ENCODE results near the gene CEP83.
"Not testable (repeated sequence)": the region's sequence is repeated elsewhere in the genome, so short reads cannot be mapped to it uniquely, and the experiment has no call there.

CEP83 gene

GRCh38 chr12:94397401-94397800 lies 62.3 kb downstream of the CEP83 start:
- TF ChIP-seq CTCF (conservative IDR thresholded peaks at IDR 0.05; ENCODE audit: low read length): no peak
- no peak for DNase-seq (ENCODE audit: low read depth)
- no peak overlapping the region for H3K4me3 ChIP-seq (ENCODE audit: low read length)

GRCh38 chr12:94396014-94396413 lies 63.7 kb downstream of the CEP83 start:
- DNase-seq (ENCODE audit: low read depth); H3K4me3 ChIP-seq (ENCODE audit: low read length): not testable (repeated sequence)

- H3K4me3 ChIP-seq (ENCODE audit: low read length): no peak overlapping the region
- no peak for DNase-seq (ENCODE audit: low read depth)
- no peak for TF ChIP-seq CTCF (conservative IDR thresholded peaks at IDR 0.05; ENCODE audit: low read length)
These were observed 69.6 kb downstream of the CEP83 start for GRCh38 chr12:94390130-94390485.

- not testable (repeated sequence) for DNase-seq (ENCODE audit: low read depth); H3K4me3 ChIP-seq (ENCODE audit: low read length)
These were observed 70.1 kb downstream of the CEP83 start for GRCh38 chr12:94389482-94390129.

- TF ChIP-seq CTCF (conservative IDR thresholded peaks at IDR 0.05; ENCODE audit: low read length): no peak
- DNase-seq (ENCODE audit: low read depth): no peak
- no peak overlapping the region for H3K4me3 ChIP-seq (ENCODE audit: low read length)
These were observed 73.2 kb downstream of the CEP83 start for GRCh38 chr12:94386422-94386821.

GRCh38 chr12:94384030-94384429 lies 75.6 kb downstream of the CEP83 start:
- no peak for TF ChIP-seq CTCF (conservative IDR thresholded peaks at IDR 0.05; ENCODE audit: low read length)
- H3K4me3 ChIP-seq (ENCODE audit: low read length): no peak overlapping the region

GRCh38 chr12:94380507-94380906 lies 79.2 kb downstream of the CEP83 start:
- TF ChIP-seq CTCF (conservative IDR thresholded peaks at IDR 0.05; ENCODE audit: low read length): no peak
- DNase-seq (ENCODE audit: low read depth): no peak

More at GRCh38 chr12:94384030-94384429, 75.6 kb downstream of the CEP83 start:
- no peak for DNase-seq (ENCODE audit: low read depth)

GRCh38 chr12:94379479-94380113 lies 80.1 kb downstream of the CEP83 start:
- no peak for TF ChIP-seq CTCF (conservative IDR thresholded peaks at IDR 0.05; ENCODE audit: low read length)
- H3K4me3 ChIP-seq (ENCODE audit: low read length): no peak overlapping the region
- DNase-seq (ENCODE audit: low read depth): no peak

More at GRCh38 chr12:94380507-94380906, 79.2 kb downstream of the CEP83 start:
- H3K4me3 ChIP-seq (ENCODE audit: low read length): no peak overlapping the region

All from AG10803 (cell line).